HCT116 (cell line): ENCODE measurements around the gene ZNRF3. TPM values are rescaled to one million over a fixed set of nuclear protein-coding genes. Genes with fewer than 3 reads are reported as not detected.
"Not testable (repeated sequence)": the region's sequence is repeated elsewhere in the genome, so short reads cannot be mapped to it uniquely, and the experiment has no call there.

ENCODE experiments used
- ATAC-seq: fragments of 200-7000 bp; cut with Tn5 transposase; 2 replicates; pipeline ENCODE4 v1.9.1; 2020; ENCODE audit warnings: mild to moderate bottlenecking, moderate library complexity
- BruUV-seq: library from RNA; stranded (reverse); fragments of 400-500 nt; replicated peaks from 2 replicates; lab custom pipeline; 2021; lab: Mats Ljungman, UMichigan
- CTCF ChIA-PET: fragments of 300-600 bp; sonication (Branson Sonifier 250); formaldehyde crosslinking; loops from one replicate; lab custom pipeline; 2021; ENCODE audit warnings: antibody characterized with exemption; lab: Charles Lee
- POLR2A ChIA-PET: fragments of 300-600, 350-600 bp; sonication (Branson Sonifier 250); formaldehyde crosslinking; loops from one replicate; lab custom pipeline; 2021; ENCODE audit warnings: antibody characterized with exemption; lab: Charles Lee
- RAD21 ChIA-PET, 2 experiments: fragments of 300-600 bp; sonication (Branson Sonifier 250); formaldehyde crosslinking; loops; one replicate each; lab custom pipeline; 2023; ENCODE audit warnings: low total read pairs in 2 of 2; ENCODE audit not compliant: uncharacterized antibody in 2 of 2, unreplicated experiment in 2 of 2, low non-redundant PET in 1 of 2; lab: Charles Lee
- DNase-seq: peaks from one replicate; pipeline ENCODE4 v3.0.0-alpha.2; 2010; ENCODE audit warnings: low read depth, low spot score
- H2AFZ ChIP-seq: fragments of 200-600 bp; shearing (Covaris generic), sonication (generic); 2 replicates; pipeline ENCODE4 v1.6.1; 2017; ENCODE audit warnings: low read depth, mixed run types, mixed read lengths, antibody characterized with exemption, low read length; ENCODE audit not compliant: poor library complexity, severe bottlenecking
- H3K27ac ChIP-seq: 2 replicates; pipeline ENCODE4 v1.5.1; 2012; ENCODE audit warnings: low read depth, low read length
- H3K27me3 ChIP-seq: fragments of 200-600 bp; sonication (generic); 2 replicates; pipeline ENCODE4 v1.6.1; 2016; ENCODE audit warnings: mixed run types, low read length, mixed read lengths; ENCODE audit not compliant: insufficient read depth
- H3K36me3 ChIP-seq, 2 experiments: fragments of 200-500 bp in 1 of 2; fragments of 200-600 bp in 1 of 2; sonication (Bioruptor generic) in 1 of 2; sonication (generic) in 1 of 2; 2 replicates each; pipeline versions ENCODE4 v1.5.1 to v1.6.1; 2014 to 2016; ENCODE audit warnings: low read length in 2 of 2, inconsistent platforms in 1 of 2, mixed read lengths in 1 of 2, mixed run types in 1 of 2; ENCODE audit not compliant: insufficient read depth in 2 of 2, control insufficient read depth in 1 of 2
- H3K4me1 ChIP-seq, 2 experiments: fragments of 200-600 bp in 1 of 2; sonication (generic) in 1 of 2; 2 replicates each; pipeline versions ENCODE4 v1.5.1 to v1.6.1; 2012 to 2017; ENCODE audit warnings: low read length in 2 of 2, inconsistent platforms in 1 of 2, mild to moderate bottlenecking in 1 of 2, mixed read lengths in 1 of 2, mixed run types in 1 of 2, moderate library complexity in 1 of 2; ENCODE audit not compliant: insufficient read depth in 2 of 2, control insufficient read depth in 1 of 2
- H3K4me2 ChIP-seq: fragments of 200-600 bp; sonication (generic); 2 replicates; pipeline ENCODE4 v1.6.1; 2017; ENCODE audit warnings: mixed run types, low read length, mixed read lengths
- H3K4me3 ChIP-seq, 2 experiments: fragments of 200-600 bp in 1 of 2; sonication (generic) in 1 of 2; replicated peaks in 1 of 2; 2 replicates each; pipeline ENCODE4 v1.5.1; 2011 to 2016; ENCODE audit warnings: low read length in 2 of 2, control low read depth in 1 of 2, low read depth in 1 of 2, mild to moderate bottlenecking in 1 of 2, mixed read lengths in 1 of 2, mixed run types in 1 of 2
- H3K79me2 ChIP-seq: fragments of 200-600 bp; sonication (generic); 2 replicates; pipeline ENCODE4 v1.6.1; 2017; ENCODE audit warnings: mild to moderate bottlenecking, mixed run types, low read length, moderate library complexity, mixed read lengths; ENCODE audit not compliant: insufficient read depth
- H3K9ac ChIP-seq: fragments of 200-600 bp; sonication (generic); 2 replicates; pipeline ENCODE4 v1.6.1; 2016; ENCODE audit warnings: low read length, mixed read lengths
- H3K9me2 ChIP-seq: fragments of 200-600 bp; sonication (generic), shearing (Covaris generic); 2 replicates; pipeline ENCODE4 v1.6.1; 2017; ENCODE audit warnings: mixed run types, mild to moderate bottlenecking, moderate library complexity; ENCODE audit not compliant: insufficient read depth
- H3K9me3 ChIP-seq, 2 experiments: fragments of 200-500 bp in 1 of 2; fragments of 200-600 bp in 1 of 2; sonication (Bioruptor generic) in 1 of 2; sonication (generic) in 1 of 2; 2 replicates each; pipeline ENCODE4 v1.6.1; 2014 to 2017; ENCODE audit warnings: low read length in 2 of 2, mixed read lengths in 2 of 2, inconsistent platforms in 1 of 2, low read depth in 1 of 2, mild to moderate bottlenecking in 1 of 2, mixed run types in 1 of 2, moderate library complexity in 1 of 2; ENCODE audit not compliant: control insufficient read depth in 1 of 2, insufficient read depth in 1 of 2
- H4K20me1 ChIP-seq: fragments of 200-600 bp; sonication (generic), shearing (Covaris generic); 2 replicates; pipeline ENCODE4 v1.6.1; 2017; ENCODE audit warnings: mixed run types, mild to moderate bottlenecking, moderate library complexity; ENCODE audit not compliant: insufficient read depth
- ATF3 ChIP-seq: IDR thresholded peaks from 2 replicates; pipeline ENCODE4 v1.6.1; 2012
- CBX3 ChIP-seq: IDR thresholded peaks from 2 replicates; pipeline ENCODE4 v1.6.1; 2012; ENCODE audit warnings: low read depth
- CEBPB ChIP-seq: IDR thresholded peaks from 2 replicates; pipeline ENCODE4 v1.6.1; 2012; ENCODE audit warnings: low read depth
- EGR1 ChIP-seq: IDR thresholded peaks from 2 replicates; pipeline ENCODE4 v1.6.1; 2012; ENCODE audit warnings: low read depth
- ELF1 ChIP-seq: IDR thresholded peaks from 2 replicates; pipeline ENCODE4 v1.6.1; 2012; ENCODE audit warnings: low read depth, borderline replicate concordance
- EZH2phosphoT487 ChIP-seq: fragments of 200-600 bp; IDR thresholded peaks from 2 replicates; pipeline ENCODE4 v1.6.1; 2018; ENCODE audit warnings: antibody characterized with exemption, borderline replicate concordance
- JUND ChIP-seq: IDR thresholded peaks from 2 replicates; pipeline ENCODE4 v1.6.1; 2012
- POLR2AphosphoS5 ChIP-seq: IDR thresholded peaks from 2 replicates; pipeline ENCODE4 v1.6.1; 2011; ENCODE audit warnings: mild to moderate bottlenecking, low read depth, low read length, moderate library complexity
- RAD21 ChIP-seq: IDR thresholded peaks from 2 replicates; pipeline ENCODE4 v1.6.1; 2012; ENCODE audit warnings: low read depth, mild to moderate bottlenecking
- REST ChIP-seq: IDR thresholded peaks from 2 replicates; pipeline ENCODE4 v1.6.1; 2012; ENCODE audit warnings: low read depth
- SRF ChIP-seq: IDR thresholded peaks from 2 replicates; pipeline ENCODE4 v1.6.1; 2012; ENCODE audit warnings: low read depth
- YY1 ChIP-seq: IDR thresholded peaks from 2 replicates; pipeline ENCODE4 v1.6.1; 2011; ENCODE audit warnings: low read length, low read depth, moderate library complexity, mild to moderate bottlenecking; ENCODE audit not compliant: insufficient replicate concordance; ENCODE audit errors: extremely low read depth
- ZBTB33 ChIP-seq: IDR thresholded peaks from 2 replicates; pipeline ENCODE4 v1.6.1; 2011; ENCODE audit warnings: mild to moderate bottlenecking, low read length, moderate library complexity; ENCODE audit not compliant: insufficient replicate concordance; ENCODE audit errors: extremely low read depth
- ZFX ChIP-seq: fragments of 450-650 bp; IDR thresholded peaks from 2 replicates; pipeline ENCODE4 v1.6.1; 2017
- ZNF274 ChIP-seq: fragments of 200-500 bp; sonication (Bioruptor generic); IDR thresholded peaks from 2 replicates; pipeline ENCODE4 v1.6.1; 2014; ENCODE audit warnings: mild to moderate bottlenecking, low read depth, low read length, inconsistent platforms
- intact Hi-C: fragments of 100-400 bp; cut with micrococcal nuclease; formaldehyde crosslinking; loops from 2 replicates; pipeline ENCODE4 v1.10.0; 2022
- total RNA-seq: library from RNA; stranded (reverse); gene quantifications from one replicate; pipeline ENCODE4 v1.2.1, GENCODE V29; 2021; ENCODE audit not compliant: unreplicated experiment
- TF ChIP-seq, protein P1 (sequence below), 3 experiments: fragments of 200-600 bp in 1 of 3; sonication (generic) in 1 of 3; IDR thresholded peaks in 2 of 3; conservative IDR thresholded peaks in 1 of 3; 2 replicates each; pipeline ENCODE4 v1.5.1; 2012 to 2017; ENCODE audit warnings: low read depth in 2 of 3, low read length in 2 of 3, antibody characterized with exemption in 1 of 3, borderline replicate concordance in 1 of 3, control low read depth in 1 of 3, mild to moderate bottlenecking in 1 of 3, mixed read lengths in 1 of 3, mixed run types in 1 of 3, moderate library complexity in 1 of 3; ENCODE audit not compliant: insufficient read depth in 1 of 3

ZNRF3 gene
- total RNA-seq, 1 experiment from 2014 or later, result 12.2 TPM

DNA sequence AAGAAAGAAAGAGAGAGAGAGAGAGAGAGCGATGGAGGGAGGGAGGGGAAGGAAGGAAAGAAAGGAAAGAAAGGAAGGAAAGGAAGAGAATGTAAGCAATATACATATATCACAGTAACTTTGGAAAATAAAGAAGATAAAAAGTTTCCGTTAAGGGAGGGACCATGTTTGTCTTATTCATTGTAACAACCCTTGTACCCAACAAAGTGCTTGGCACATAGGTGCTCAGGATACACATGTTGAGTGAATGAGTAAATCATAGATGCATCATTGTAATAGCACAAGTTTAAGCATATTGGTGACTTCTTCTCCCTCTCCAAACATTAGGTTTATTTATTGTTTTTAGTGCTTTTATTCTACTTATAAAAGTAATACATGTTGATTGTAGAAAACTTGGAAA, 39.7 kb upstream of the ZNRF3 start:
- Histone ChIP-seq H3K4me1 (no peaks in the 10 kb centered on the region), H3K79me2 (no peaks in the 10 kb centered on the region), H3K4me3 (no peak overlapping the region), H3K36me3 (no peaks in the 10 kb centered on the region; a peak in 1 of 4 replicates), H3K27me3 (no peaks in the 10 kb centered on the region), H3K27ac (no peak overlapping the region), H3K4me2 (no peak overlapping the region), H3K9me3 (no peaks in the 10 kb centered on the region), H4K20me1 (no peaks in the 10 kb centered on the region), H3K9me2 (no peaks in the 10 kb centered on the region), H3K9ac (no peak overlapping the region), H2AFZ (no peak overlapping the region)
- DNase-seq (no peak), ATAC-seq (no peak)
- no peak for TF ChIP-seq ZFX
- TF ChIP-seq JUND, result no peak
- no peak for TF ChIP-seq CEBPB
- TF ChIP-seq ELF1, result no peak
- no peak for TF ChIP-seq EGR1
- no peak for TF ChIP-seq CBX3
- TF ChIP-seq EZH2phosphoT487, result no peak
- TF ChIP-seq, protein P1, sequence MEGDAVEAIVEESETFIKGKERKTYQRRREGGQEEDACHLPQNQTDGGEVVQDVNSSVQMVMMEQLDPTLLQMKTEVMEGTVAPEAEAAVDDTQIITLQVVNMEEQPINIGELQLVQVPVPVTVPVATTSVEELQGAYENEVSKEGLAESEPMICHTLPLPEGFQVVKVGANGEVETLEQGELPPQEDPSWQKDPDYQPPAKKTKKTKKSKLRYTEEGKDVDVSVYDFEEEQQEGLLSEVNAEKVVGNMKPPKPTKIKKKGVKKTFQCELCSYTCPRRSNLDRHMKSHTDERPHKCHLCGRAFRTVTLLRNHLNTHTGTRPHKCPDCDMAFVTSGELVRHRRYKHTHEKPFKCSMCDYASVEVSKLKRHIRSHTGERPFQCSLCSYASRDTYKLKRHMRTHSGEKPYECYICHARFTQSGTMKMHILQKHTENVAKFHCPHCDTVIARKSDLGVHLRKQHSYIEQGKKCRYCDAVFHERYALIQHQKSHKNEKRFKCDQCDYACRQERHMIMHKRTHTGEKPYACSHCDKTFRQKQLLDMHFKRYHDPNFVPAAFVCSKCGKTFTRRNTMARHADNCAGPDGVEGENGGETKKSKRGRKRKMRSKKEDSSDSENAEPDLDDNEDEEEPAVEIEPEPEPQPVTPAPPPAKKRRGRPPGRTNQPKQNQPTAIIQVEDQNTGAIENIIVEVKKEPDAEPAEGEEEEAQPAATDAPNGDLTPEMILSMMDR (IDR thresholded peaks at IDR 0.05 in 2 of 3, conservative IDR thresholded peaks at IDR 0.05 in 1 of 3; ENCODE audit: borderline replicate concordance in 1 of 3, insufficient read depth in 1 of 3, low read depth in 2 of 3, low read length in 2 of 3), result no peak
- no peak for TF ChIP-seq RAD21
- TF ChIP-seq ZBTB33, result no peak
- TF ChIP-seq REST, result no peak
- no peak for TF ChIP-seq SRF
- no peak for TF ChIP-seq ZNF274
- no peak for TF ChIP-seq YY1
- TF ChIP-seq POLR2AphosphoS5, result no peak
- no peak for TF ChIP-seq ATF3
- intact Hi-C loops, result no loop called here
- POLR2A ChIA-PET, result no interaction called here
- CTCF ChIA-PET, result no interaction called here
- RAD21 ChIA-PET, result no interaction called here
- no TSS peak for BruUV-seq

- H3K27me3 ChIP-seq, H3K9ac ChIP-seq, H2AFZ ChIP-seq, H3K4me3 ChIP-seq, H3K27ac ChIP-seq, H3K9me3 ChIP-seq, DNase-seq, POLR2A ChIA-PET, H3K9me2 ChIP-seq, ATAC-seq, CTCF ChIA-PET, H3K4me2 ChIP-seq, H3K4me1 ChIP-seq, H3K36me3 ChIP-seq, intact Hi-C loops, H3K79me2 ChIP-seq, BruUV-seq, H4K20me1 ChIP-seq: not testable (repeated sequence)
- RAD21 ChIA-PET, result interaction anchor here in 1 of 2 experiments (0.6 kb wide), 1 partner anchor 195 kb away, joined by 3 read pairs; no protein-coding TSS in a partner anchor
Measured at GRCh38 chr22:28844277-28844676, 39.1 kb upstream of the ZNRF3 start.
